Astrocyte of the spinal cord (primary cell): Measurements from ENCODE around the gene ZNF223.

Experiments used
- DNase-seq: peaks from one replicate; pipeline ENCODE4 v3.0.0; 2011; ENCODE audit warnings: low read depth, low spot score
- H3K4me3 ChIP-seq: 2 replicates; pipeline ENCODE4 v1.5.1; 2011; ENCODE audit warnings: low read depth, mild to moderate bottlenecking, low read length, moderate library complexity
- CTCF ChIP-seq: IDR thresholded peaks from 2 replicates; pipeline ENCODE4 v1.5.1; 2012; ENCODE audit warnings: low read depth, mild to moderate bottlenecking, low read length, inconsistent platforms
- in situ Hi-C: cut with HindIII; loops from 2 replicates; pipeline ENCODE4 v1.10.0; 2017; ENCODE audit warnings: low sequenced_read_pairs

Gene ZNF223

GRCh38 chr19:44051650-44052402 is at the start of gene ZNF223:
ZNF223 (plus strand) TSS chr19:44052036; CDS start chr19:44055177, 3,141 bp downstream.
- TF ChIP-seq CTCF = no peak
- peak within 1 kb of the TSS; percentile 88 for H3K4me3 ChIP-seq
- DNase-seq = peak; percentile 94
- in situ Hi-C loops = no loop called here

- DNase-seq = no peak
Observed at GRCh38 chr19:44002212-44002565, 49.6 kb upstream of the ZNF223 start.

GRCh38 chr19:44002566-44003460 is 49.0 kb upstream of the ZNF223 start, which contains the start of gene ZNF230:
ZNF230 (plus strand) TSS chr19:44002957; CDS start chr19:44007079, 4,122 bp downstream.
- H3K4me3 ChIP-seq = peak within 1 kb of the TSS; percentile 95
- in situ Hi-C loops = no loop called here
- TF ChIP-seq CTCF = no peak
- DNase-seq = peak; percentile 93

More at GRCh38 chr19:44002212-44002565, 49.6 kb upstream of the ZNF223 start:
- in situ Hi-C loops = no loop called here
- peak overlapping the region; percentile 95 for H3K4me3 ChIP-seq
- TF ChIP-seq CTCF = no peak

GRCh38 chr19:44003461-44004009 is 48.3 kb upstream of the ZNF223 start:
- DNase-seq = peak; percentile 4

GRCh38 chr19:44005973-44006372 is 45.9 kb upstream of the ZNF223 start:
- TF ChIP-seq CTCF = no peak
- no peak overlapping the region for H3K4me3 ChIP-seq
- in situ Hi-C loops = no loop called here
- no peak for DNase-seq

More at GRCh38 chr19:44003461-44004009, 48.3 kb upstream of the ZNF223 start:
- peak overlapping the region; percentile 95 for H3K4me3 ChIP-seq
- TF ChIP-seq CTCF = no peak
- in situ Hi-C loops = no loop called here

- H3K4me3 ChIP-seq = no peak overlapping the region
- in situ Hi-C loops = no loop called here
- no peak for DNase-seq
- TF ChIP-seq CTCF = no peak
Observed at GRCh38 chr19:44007473-44007872, 44.4 kb upstream of the ZNF223 start.
